LoVo (cell line): ENCODE results near the gene APOBEC3C.
"Not testable (repeated sequence)": the region's sequence is repeated elsewhere in the genome, so short reads cannot be mapped to it uniquely, and the experiment has no call there.

Experiments used
- DNase-seq: peaks from one replicate; pipeline ENCODE4 v3.0.0-alpha.2; 2016; ENCODE audit warnings: low spot score

The APOBEC3C gene

DNA sequence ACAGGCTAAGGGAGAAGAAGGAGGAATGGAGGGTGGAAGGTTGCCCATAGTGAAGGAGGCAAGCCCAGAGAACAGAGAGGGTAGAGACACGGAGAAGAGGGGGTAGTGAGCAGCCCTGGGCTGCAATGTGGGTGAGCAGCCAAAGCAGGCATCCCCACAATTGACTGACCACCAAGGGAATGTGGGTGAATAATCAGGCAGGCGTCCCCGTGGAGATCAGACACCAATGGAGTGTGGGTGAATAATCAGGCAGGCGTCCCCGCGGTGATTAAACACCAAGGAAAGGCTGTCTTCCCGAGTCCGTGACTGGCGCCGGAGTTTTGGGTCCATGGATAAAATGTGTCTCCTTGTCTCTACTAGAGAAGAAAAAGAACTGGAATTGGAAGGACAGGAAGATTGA is 47.9 kb downstream of the APOBEC3C start:
- not testable (repeated sequence) for DNase-seq

- DNase-seq: not testable (repeated sequence)
Measured at GRCh38 chr22:39063904-39064303, 49.8 kb downstream of the APOBEC3C start.

DNA sequence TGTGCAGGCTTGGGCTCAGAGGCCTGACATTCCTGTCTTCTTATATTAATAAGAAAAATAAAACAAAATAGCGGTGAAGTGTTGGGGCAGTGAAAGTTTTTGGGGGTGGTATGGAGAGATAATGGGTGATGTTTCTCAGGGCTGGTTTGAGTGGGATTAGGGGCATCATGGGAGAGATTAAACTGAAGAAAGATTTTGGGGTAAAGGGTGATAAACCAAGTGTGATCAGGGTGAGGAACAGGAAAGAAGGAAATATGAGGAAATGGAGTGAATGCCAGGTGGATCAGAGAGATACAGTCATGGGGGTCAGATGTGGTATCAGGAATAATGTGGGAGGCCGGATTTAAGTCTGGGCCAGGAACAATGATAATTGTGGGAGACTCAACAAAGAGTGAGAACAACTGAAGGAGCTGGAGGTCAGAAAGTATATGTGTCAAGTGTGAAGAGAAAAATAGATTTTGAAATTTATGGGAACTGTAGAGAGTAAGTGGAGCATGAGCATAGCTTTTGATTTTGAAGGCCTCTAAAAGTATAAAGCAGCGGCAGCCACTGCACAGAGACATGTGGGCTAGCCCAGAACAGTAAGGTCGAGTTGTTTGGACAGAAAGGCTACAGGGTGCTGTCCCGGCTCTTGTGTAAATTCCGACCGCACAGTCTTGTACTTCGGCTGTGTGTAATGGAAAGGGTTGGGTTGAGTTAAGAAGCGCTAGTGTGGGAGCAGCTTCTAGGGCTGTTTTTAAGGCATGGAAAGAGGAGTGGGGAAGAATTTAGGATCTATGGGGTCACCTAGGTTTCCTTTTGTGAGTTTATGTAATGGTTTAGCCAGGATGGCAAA is 52.6 kb downstream of the APOBEC3C start:
- not testable (repeated sequence) for DNase-seq

DNA sequence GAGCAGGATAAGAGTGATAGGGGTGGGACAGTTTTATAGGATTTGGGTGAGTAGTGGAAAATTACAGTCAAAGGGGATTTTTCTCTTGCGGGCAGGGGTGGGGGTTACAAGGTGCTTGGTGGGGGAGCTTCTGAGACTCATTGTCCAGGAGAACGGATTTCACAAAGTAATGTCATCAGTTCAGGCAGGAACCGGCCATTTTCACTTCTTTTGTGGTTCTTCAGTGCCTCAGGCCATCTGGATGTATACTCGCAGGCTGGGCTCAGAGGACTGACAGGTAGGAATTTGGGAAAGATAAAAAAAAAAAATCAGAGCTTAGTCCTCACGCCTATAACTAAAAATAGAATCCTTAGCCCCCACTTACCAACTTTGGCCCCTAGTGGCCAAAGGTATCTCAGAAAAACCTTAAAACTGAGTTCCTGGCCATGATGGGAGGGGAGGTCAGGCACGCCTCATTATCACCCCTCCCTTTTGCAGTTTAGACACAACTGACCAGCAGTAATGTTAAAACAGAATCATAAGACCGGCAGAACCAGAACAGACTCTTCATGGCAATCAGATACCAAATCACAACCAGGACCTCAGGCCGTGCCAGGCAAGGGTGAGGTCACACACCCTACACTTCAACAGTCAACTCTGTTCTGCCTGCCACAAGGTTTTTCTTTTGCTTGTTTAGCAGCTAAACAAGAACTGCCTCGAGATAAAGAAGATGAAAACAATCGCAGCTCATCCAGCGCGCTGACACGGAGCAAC is 54.2 kb downstream of the APOBEC3C start:
- DNase-seq: no peak
